ENCODE measurements around the gene PCDHGA4. TPM values are rescaled to one million over a fixed set of nuclear protein-coding genes. Genes with fewer than 3 reads are reported as not detected.
"Not testable (repeated sequence)": the region's sequence is repeated elsewhere in the genome, so short reads cannot be mapped to it uniquely, and the experiment has no call there.

The PCDHGA4 gene
- total RNA-seq, 1 donor from 2014 or later, result 0.75 TPM

GRCh38 chr5:141397756-141398551, 43.1 kb downstream of the PCDHGA4 start, which contains the start of gene PCDHGB5:
Gene PCDHGB5 (plus strand): TSS chr5:141397947. CDS start chr5:141398128, 181 bp downstream.
- not testable (repeated sequence) for DNase-seq (ENCODE audit: extremely low spot score, unreplicated experiment); H3K4me1 Mint-ChIP-seq (ENCODE audit: unreplicated experiment); H3K27ac Mint-ChIP-seq; H3K4me3 Mint-ChIP-seq; H3K27me3 Mint-ChIP-seq
- TF ChIP-seq, protein P1, sequence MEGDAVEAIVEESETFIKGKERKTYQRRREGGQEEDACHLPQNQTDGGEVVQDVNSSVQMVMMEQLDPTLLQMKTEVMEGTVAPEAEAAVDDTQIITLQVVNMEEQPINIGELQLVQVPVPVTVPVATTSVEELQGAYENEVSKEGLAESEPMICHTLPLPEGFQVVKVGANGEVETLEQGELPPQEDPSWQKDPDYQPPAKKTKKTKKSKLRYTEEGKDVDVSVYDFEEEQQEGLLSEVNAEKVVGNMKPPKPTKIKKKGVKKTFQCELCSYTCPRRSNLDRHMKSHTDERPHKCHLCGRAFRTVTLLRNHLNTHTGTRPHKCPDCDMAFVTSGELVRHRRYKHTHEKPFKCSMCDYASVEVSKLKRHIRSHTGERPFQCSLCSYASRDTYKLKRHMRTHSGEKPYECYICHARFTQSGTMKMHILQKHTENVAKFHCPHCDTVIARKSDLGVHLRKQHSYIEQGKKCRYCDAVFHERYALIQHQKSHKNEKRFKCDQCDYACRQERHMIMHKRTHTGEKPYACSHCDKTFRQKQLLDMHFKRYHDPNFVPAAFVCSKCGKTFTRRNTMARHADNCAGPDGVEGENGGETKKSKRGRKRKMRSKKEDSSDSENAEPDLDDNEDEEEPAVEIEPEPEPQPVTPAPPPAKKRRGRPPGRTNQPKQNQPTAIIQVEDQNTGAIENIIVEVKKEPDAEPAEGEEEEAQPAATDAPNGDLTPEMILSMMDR (conservative IDR thresholded peaks at IDR 0.05), result peak; percentile 26
- Mint-ChIP-seq H3K36me3 (peaks cover 10% of the 10 kb centered on the region), H3K9me3 (peaks cover 13% of the 10 kb centered on the region)

- Mint-ChIP-seq H3K27me3 (no peaks in the 10 kb centered on the region), H3K27ac (no peak overlapping the region), H3K36me3 (peaks cover 10% of the 10 kb centered on the region), H3K4me1 (ENCODE audit: unreplicated experiment) (no peaks in the 10 kb centered on the region), H3K4me3 (no peak overlapping the region), H3K9me3 (peaks cover 13% of the 10 kb centered on the region)
- TF ChIP-seq, protein P1 (conservative IDR thresholded peaks at IDR 0.05), result no peak
- no peak for DNase-seq (ENCODE audit: extremely low spot score, unreplicated experiment)
Measured at GRCh38 chr5:141398608-141399007, 43.8 kb downstream of the PCDHGA4 start.

DNA sequence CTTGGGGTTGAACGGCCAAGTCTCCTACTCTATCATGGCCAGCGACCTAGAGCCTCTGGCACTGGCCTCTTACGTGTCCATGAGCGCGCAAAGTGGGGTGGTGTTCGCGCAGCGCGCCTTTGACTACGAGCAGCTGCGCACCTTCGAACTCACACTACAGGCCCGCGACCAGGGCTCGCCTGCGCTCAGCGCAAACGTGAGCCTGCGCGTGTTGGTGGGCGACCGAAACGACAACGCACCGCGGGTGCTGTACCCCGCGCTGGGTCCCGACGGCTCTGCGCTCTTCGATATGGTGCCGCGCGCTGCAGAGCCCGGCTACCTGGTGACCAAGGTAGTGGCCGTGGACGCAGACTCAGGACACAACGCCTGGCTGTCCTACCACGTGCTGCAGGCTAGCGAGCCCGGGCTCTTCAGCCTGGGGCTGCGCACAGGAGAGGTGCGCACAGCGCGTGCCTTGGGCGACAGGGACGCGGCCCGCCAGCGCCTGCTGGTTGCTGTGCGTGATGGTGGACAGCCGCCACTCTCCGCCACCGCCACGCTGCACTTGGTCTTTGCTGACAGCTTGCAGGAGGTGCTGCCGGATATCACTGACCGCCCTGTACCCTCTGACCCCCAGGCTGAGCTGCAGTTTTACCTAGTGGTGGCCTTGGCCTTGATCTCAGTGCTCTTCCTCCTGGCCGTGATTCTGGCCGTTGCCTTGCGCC, 44.9 kb downstream of the PCDHGA4 start:
- H3K36me3 Mint-ChIP-seq, result peaks cover 9% of the 10 kb centered on the region
- no peaks in the 10 kb centered on the region for H3K4me1 Mint-ChIP-seq (ENCODE audit: unreplicated experiment)
- H3K27me3 Mint-ChIP-seq, result no peaks in the 10 kb centered on the region
- no peak for DNase-seq (ENCODE audit: extremely low spot score, unreplicated experiment)
- H3K27ac Mint-ChIP-seq, result no peak overlapping the region
- TF ChIP-seq, protein P1 (conservative IDR thresholded peaks at IDR 0.05), result no peak
- no peak overlapping the region for H3K4me3 Mint-ChIP-seq
- peaks cover 9% of the 10 kb centered on the region for H3K9me3 Mint-ChIP-seq

GRCh38 chr5:141402553-141403243, 47.9 kb downstream of the PCDHGA4 start, which contains the start of gene PCDHGA9:
Gene PCDHGA9 (plus strand): TSS chr5:141402778. CDS start chr5:141402953, 175 bp downstream.
- Mint-ChIP-seq H3K9me3 (peaks cover 5% of the 10 kb centered on the region), H3K4me1 (ENCODE audit: unreplicated experiment) (no peaks in the 10 kb centered on the region), H3K4me3 (no peak within 1 kb of the TSS), H3K36me3 (peaks cover 12% of the 10 kb centered on the region), H3K27ac (no peak within 1 kb of the TSS), H3K27me3 (no peaks in the 10 kb centered on the region)
- peak; percentile 58 for DNase-seq (ENCODE audit: extremely low spot score, unreplicated experiment)
- TF ChIP-seq, protein P1 (conservative IDR thresholded peaks at IDR 0.05), result peak; percentile 48

DNA sequence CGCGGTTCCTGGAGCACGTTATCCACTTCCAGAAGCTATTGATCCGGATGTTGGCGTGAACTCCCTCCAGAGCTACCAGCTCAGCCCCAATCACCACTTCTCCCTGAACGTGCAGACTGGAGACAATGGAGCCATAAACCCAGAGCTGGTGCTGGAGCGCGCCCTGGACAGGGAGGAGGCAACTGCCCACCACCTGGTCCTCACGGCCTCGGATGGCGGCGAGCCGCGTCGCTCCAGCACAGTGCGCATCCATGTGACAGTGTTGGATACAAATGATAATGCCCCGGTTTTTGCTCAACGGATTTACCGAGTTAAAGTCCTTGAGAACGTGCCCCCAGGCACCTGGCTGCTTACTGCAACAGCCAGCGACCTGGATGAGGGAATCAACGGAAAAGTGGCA, 48.6 kb downstream of the PCDHGA4 start:
- Mint-ChIP-seq H3K4me3 (no peak overlapping the region), H3K36me3 (peaks cover 19% of the 10 kb centered on the region), H3K27ac (no peak overlapping the region), H3K9me3 (peaks cover 9% of the 10 kb centered on the region), H3K27me3 (peaks cover 2% of the 10 kb centered on the region), H3K4me1 (ENCODE audit: unreplicated experiment) (peaks cover 3% of the 10 kb centered on the region)
- TF ChIP-seq, protein P1 (conservative IDR thresholded peaks at IDR 0.05), result no peak
- DNase-seq (ENCODE audit: extremely low spot score, unreplicated experiment), result no peak
